ENCODE data around the gene GLI1.
A peak's percentile ranks its signal among the peaks of the same experiment; 100 is the strongest.
"Not testable (repeated sequence)": the region's sequence is repeated elsewhere in the genome, so short reads cannot be mapped to it uniquely, and the experiment has no call there.

The GLI1 gene

GRCh38 chr12:57476993-57477709, 17.6 kb downstream of the GLI1 start:
- DNase-seq, result no peak

GRCh38 chr12:57477710-57478681, 18.4 kb downstream of the GLI1 start:
- peak; percentile 60 for DNase-seq

GRCh38 chr12:57479043-57479375, 19.4 kb downstream of the GLI1 start:
- DNase-seq, result no peak

GRCh38 chr12:57479376-57480115, 20.0 kb downstream of the GLI1 start, which contains the start of gene ARHGAP9:
Gene ARHGAP9 (minus strand): TSS chr12:57479866. CDS start chr12:57479406, 460 bp downstream.
- DNase-seq, result peak; percentile 71

GRCh38 chr12:57481671-57482070, 22.1 kb downstream of the GLI1 start:
- no peak for DNase-seq

- no peak for DNase-seq
Measured at GRCh38 chr12:57483466-57483865, 23.9 kb downstream of the GLI1 start.

- DNase-seq, result no peak
Measured at GRCh38 chr12:57485695-57486094, 26.1 kb downstream of the GLI1 start.

GRCh38 chr12:57487055-57487596, 27.5 kb downstream of the GLI1 start:
- no peak for DNase-seq

GRCh38 chr12:57487597-57488401, 28.2 kb downstream of the GLI1 start, which contains the start of gene MARS1:
Gene MARS1 (plus strand): TSS chr12:57488068. CDS start chr12:57488091, 23 bp downstream.
- peak; percentile 98 for DNase-seq

GRCh38 chr12:57488402-57489156, 29.0 kb downstream of the GLI1 start:
- DNase-seq, result no peak

GRCh38 chr12:57489157-57489641, 29.6 kb downstream of the GLI1 start:
- DNase-seq, result no peak

GRCh38 chr12:57490126-57490525, 30.5 kb downstream of the GLI1 start:
- no peak for DNase-seq

GRCh38 chr12:57491393-57492280, 32.1 kb downstream of the GLI1 start:
- no peak for DNase-seq

GRCh38 chr12:57495051-57495701, 35.6 kb downstream of the GLI1 start:
- not testable (repeated sequence) for DNase-seq

GRCh38 chr12:57496822-57497221, 37.2 kb downstream of the GLI1 start:
- peak; percentile 45 for DNase-seq

- no peak for DNase-seq
Measured at GRCh38 chr12:57497223-57498131, 37.9 kb downstream of the GLI1 start.

GRCh38 chr12:57498132-57498502, 38.5 kb downstream of the GLI1 start:
- DNase-seq, result no peak

GRCh38 chr12:57498571-57498970, 39.0 kb downstream of the GLI1 start:
- DNase-seq, result no peak

All from activated CD4-positive, alpha-beta T cell treated with anti-CD3 and anti-CD28 coated beads, Interleukin-2, amount 50 U/mL, for 16 hours (primary cell).